Stimulated activated CD4-positive, alpha-beta T cell treated with anti-CD3 and anti-CD28 coated beads, TNF-alpha, amount 100 ng/mL, for 1 hour (primary cell): ENCODE results near the gene NFIC.
"Not testable (repeated sequence)": the region's sequence is repeated elsewhere in the genome, so short reads cannot be mapped to it uniquely, and the experiment has no call there.

Source experiments
- DNase-seq, 3 donors: peaks; one replicate each; pipeline ENCODE4 v3.0.0-alpha.2; 2020; ENCODE audit warnings: low read depth in 3 of 3, low spot score in 1 of 3

The NFIC gene

DNA sequence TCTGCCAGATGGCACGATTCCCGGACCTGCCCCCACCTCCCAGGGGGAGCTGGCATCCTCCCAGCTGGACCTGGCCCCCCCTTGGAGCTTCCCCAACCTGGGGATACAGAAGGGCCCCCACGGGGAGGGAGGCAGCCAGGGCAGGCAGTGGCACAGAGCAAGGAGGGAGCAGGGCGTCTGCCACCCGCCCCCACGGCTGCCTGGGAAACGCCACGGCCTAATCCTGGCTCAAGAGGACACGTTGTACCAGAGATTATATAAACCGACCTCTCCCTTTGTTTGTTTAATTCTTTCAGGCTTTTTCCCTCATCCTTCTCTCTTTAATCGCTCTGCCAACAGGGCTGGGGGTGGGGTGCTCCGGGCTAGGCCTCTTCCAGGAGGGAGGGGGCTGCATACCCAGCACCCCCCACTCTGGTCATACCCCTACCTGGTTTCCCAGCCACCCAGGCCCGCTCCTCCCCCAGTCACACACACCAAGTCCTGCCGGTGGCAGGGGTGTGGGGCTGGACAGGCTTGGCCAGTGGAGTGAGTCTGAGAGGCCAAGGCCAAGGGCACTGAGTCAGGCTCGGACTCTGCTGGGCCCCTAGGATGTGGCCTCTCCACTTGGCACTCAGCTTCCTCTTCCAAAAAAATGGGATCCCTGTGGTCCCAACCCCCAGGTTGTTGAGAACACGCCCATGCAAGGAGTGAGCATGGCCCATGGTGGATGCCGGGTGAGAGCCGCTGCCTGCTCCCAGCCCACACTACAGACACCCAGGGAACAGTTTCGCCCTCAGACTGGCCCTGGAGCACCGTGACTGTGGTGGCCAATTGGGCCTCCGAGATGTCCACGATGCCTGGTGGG, 29.5 kb upstream of the NFIC start:
- no peak for DNase-seq

DNA sequence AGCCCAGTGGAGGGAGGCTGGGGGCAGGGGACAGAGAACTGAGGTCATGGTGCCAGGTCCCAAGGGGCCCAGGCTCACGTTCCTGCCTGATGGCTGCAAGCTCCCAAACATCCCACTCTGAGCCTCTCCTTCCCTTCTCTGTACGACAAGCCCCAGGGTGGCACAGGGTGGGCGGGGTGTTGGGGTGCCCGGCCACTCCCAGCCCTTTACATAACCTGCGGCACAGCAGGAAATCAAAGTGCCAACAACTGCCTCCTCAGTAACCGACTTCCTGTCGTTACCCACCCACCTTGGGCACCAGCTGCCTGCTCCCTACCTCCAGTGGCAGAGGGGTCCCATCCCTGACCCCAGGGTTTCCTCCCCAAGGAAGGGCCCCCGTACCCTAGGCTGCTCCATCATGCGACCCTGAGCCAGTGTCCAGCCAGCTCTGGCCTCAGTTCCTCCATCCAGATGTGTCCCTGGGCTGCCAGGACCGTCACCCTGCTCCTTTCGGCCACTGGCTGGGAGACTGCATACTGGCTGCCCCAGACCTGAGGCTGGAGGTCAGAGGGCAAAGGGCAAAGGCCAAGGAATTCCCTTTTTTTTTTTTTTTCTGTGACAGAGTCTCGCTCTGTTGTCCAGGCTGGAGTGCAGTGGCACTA, 27.7 kb upstream of the NFIC start:
- peak in 1 of 3 donors; percentile 18 for DNase-seq

GRCh38 chr19:3340340-3340739, 26.0 kb upstream of the NFIC start:
- DNase-seq: no peak

- no peak for DNase-seq
Observed at GRCh38 chr19:3342246-3342645, 24.1 kb upstream of the NFIC start.

DNA sequence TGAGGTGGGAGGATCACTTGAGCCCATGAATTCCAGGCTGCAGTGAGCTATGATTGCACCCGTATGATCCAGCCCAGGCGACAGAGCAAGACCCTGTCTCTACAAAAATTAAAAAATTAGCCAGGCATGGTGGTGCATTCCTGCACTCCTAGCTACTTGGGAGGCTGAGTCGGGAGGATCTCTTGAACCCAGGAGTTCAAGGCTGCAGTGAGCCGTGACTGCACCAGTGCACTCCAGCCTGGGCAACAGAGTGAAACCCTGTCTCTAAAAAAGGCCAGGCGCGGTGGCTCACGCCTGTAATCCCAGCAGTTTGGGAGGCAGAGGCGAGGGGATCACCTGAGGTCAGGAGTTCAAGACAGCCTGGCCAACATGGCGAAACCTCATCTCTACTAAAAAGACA, 23.4 kb upstream of the NFIC start:
- not testable (repeated sequence) for DNase-seq

DNA sequence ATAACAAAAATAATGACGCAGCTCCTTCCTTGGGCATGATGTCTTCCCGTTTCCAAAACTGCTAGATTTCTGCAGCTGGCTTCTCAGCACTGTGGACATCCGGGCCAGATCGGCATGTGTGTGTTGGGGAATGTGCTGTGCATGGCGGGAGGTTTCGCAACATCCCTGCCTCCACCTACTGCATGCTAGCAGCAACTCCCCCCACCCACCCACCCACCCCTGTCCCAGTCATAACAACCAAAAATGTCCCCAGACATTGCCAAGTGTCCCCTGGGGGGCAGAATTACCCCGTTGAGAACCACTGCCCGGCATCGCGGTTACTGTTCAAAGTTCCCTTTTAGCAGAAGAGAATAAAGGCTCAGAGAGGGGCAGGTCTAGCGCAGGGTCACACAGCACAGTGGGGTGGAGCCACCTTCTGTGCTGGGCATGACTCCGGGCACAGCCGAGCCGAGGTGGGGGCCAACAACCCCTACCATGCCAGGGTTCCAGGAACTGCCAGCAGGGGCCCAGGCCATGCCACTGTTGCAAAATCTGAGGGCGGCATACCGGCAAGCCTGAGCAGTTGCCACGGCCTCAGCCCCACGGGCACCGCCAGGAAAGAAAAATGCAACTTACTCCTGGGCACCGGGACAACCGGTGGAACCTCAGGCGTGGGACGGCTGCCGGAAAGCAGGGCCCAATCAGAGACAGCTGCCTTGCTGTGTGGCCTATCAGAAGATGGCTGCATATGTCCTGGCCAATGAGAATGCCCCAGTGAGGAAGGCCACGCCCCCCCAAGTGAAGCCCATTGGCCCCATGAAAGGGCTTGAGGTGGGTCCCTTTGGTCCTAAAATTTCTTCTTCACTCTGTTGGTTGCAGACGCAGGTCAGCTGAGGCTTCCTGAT, 22.5 kb upstream of the NFIC start:
- no peak for DNase-seq

DNA sequence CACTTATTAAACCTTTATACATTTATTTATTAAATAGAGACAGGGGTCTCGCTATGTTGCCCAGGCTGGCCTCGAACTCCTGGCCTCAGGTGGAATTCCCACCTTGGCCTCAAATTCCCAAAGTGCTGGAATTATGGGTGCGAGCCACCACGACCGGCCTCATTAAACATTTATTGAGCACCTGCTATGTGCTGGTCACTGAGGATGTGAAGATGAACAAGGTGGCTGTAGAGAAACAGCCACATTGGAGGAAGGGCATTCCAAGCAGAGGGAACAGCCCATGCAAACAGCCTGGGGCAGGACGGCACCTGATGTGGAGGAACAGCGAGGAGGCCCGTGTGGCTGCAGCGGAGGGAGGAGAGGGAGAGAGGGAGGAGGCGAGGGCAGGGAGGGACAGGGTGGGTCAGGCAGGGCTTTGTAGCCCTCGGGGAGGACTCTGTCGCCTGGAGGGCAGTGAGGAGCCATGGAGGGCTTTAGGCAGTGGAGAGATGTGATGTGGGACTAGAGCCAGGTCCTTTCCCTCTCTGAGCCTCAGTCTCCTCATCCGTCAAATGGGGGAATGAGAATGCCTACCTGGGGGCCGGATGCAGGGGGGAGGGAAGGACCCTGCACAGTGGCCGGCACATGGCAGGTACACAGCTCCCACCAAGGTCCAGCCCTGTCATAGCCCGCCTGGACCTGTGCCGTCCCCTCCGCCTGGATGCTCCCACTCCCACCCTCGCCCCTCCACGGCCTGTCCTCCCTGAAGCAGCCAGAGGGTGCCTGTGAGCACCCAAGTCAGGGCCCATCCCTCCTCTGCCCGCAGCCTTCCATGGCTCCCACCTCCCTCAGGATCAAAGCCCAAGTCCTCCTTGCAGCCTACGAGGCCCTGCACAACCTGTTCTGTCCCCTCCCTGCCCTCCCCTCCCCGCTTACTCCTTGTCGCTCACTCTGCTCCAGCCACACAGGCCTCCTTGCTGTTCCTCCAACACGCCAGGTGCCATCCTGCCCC, 21.5 kb upstream of the NFIC start:
- no peak for DNase-seq

DNA sequence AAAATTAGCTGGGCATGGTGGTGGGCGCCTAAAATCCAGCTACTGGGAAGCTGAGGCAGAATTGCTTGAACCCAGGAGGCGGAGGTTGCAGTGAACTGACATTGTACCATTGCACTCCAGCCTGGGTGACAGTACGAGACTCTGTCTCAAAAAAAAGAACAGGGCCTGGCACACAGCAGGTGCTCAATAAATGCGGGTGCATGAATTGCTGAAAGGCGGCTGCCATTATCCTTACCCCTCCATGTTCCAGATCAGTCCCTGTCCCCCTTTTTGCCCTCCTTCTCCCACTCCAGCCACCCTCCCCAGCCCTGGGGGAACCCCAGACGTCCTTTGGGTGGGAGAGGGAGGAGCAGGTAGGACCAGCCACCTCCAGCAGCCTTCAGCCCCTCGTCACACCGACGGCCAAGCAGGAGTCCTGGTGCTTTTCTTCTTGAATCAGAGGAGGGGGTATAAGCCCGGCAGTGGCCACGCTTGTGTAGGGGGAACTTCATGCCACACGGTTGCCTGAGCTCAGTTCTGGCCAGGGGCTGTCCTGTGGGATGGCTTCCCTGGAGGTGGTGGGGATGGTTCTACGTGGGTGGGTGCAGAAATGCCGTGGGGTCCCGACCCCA, 20.4 kb upstream of the NFIC start:
- no peak for DNase-seq

DNA sequence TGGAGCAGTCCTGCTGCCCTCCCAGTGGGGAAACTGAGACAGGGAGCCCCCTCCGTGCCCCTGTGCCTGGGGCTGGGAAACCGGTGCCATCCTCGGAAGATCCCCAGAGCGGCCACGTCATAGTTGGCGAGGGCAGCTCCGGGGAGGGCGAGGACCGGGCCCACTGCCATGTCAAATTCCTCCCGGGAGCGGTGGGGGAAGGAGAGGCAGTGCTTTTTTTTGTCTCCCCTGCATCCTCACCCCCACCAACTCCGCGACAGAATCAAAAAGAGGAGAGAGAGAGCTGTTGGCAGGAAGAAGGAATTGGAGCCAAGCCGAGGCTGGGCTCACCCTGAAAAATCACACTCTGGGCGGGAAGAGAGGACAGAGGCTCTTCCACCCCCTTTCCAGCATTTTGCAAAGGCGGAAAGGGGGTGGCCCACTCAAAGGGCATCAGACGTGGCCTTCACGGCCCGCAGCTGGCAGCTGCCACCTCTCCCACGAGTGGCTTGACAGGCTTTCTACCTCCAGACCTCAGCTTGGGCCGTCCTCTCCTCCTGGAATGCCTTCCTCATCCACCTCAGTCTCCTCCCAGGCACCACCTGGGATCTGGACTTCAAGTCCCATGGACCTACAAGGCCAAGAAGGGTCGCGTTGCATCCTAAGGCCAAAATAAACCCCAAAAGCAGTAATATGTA, 19.6 kb upstream of the NFIC start:
- DNase-seq: no peak

- no peak for DNase-seq
Observed at GRCh38 chr19:3348042-3348441, 18.3 kb upstream of the NFIC start.

- not testable (repeated sequence) for DNase-seq
Observed at GRCh38 chr19:3348469-3348868, 17.9 kb upstream of the NFIC start.

DNA sequence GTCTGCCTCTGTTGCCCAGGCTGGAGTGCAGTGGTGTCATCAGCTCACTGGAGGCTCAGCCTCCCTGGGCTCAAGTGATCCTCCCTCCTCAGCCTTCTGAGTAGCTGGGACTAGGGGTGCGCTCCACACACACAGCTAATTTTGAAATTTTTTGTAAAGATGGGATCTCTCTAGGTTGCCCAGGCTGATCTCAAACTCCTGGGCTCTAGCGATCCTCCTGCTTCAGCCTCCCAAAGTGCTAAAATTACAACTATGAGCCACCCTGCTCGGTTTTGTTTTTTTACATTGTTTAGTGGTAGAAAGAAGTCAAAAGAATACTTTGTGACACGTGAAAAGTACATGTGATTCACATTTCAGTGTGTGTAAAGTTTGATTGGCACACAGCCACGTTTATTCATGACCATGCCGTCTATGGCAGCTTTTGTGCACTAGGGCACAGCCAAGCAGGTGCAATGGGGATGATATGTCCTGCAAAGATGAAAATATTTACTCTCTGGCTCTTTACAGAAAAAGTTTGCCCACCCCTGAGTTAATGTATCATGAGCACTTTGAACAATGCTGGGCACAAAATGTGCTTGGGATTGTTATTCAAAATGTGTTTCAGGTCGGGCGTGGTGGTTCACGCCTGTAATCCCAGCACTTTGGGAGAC, 16.2 kb upstream of the NFIC start:
- no peak for DNase-seq

GRCh38 chr19:3351702-3352447, 14.5 kb upstream of the NFIC start:
- DNase-seq: no peak

DNA sequence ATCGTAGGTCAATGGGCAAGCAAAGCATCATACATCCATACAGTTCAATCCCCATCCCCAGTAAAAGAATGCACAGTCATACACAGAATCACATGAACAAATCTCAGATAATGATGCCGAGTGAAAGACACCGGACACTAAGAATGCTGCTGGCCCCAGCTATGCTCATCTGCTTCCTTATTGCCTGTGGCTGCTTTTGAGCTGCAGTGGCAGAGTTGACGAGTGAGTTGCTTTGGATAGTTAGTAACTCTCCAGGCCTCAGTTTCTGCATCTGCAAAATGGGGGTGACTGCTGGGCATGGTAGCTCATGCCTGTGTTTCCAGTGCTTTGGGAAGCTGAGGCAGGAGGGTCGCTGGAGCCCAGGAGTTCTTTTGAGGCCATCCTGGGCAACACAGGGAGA, 12.9 kb upstream of the NFIC start:
- no peak for DNase-seq

- no peak for DNase-seq
Observed at GRCh38 chr19:3356805-3357204, 9.6 kb upstream of the NFIC start.

DNA sequence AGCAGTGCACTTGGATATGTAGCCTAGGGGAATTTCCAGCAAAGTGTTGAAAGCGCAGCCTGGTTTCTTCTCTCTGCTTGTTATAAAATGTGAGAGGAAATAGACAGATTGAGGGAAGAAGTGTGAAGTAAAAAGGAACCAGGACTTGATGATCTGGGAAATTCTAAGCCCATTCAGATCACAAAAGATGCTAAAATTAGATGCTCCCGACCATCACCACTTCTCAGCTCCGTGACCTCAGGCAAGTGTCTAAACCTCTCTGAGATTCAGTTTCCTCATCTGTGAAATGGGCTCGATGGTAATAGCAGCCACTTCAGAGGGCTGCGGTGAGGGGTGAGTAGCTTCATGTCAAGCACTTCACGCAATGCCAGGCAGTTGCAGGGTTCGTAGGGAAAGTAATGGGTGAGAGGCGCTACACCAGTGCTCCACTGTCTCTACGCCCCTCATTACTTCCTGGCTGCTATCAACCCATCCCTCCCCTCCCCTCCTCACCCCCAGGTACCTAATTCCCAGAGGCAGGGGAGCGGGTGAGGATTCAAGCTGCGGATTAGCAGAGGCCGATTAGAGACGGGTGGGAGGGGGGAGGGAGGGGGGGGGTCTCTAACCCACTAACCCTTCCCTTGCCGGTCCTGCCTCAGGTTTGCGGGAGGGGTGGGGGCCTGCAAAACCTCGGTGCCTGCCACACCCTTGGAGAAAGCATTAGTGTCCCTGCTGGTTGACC, 9.0 kb upstream of the NFIC start:
- DNase-seq: no peak

DNA sequence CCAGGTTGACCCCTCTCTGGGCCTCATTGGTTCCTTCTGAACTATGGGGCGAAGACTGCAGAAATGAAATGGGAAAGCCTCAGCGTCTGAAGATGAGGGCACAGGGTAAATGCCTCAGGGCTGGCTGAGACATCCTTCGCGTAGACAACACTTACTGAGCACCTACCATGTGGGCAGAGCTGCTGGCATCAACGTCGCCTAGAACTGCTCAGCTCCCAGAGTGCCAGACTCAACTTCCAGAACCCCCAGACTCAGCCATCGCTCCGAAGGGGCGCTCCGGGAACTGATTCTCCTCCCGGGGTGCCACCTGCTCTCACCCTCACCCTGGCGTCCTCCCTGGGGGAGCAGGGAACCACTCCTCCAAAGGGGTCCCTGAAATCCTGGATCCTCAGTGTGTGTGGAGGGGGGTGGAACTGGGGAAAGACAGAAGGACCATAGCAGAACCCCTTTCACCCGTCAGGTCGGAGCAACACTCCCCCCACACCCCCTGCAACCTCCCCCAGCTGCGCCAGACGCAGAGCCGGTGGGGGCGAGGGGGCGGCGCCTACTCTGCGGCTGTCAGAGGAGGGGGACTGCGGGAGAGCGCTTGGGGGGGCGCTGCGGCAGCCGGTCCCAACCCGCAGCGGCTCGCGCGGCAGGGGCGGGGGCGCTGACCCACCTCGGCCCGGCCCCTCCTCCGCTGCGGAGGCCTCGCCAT, 8.2 kb upstream of the NFIC start:
- no peak for DNase-seq
